ENCODE measurements around the gene HYCC1.
"Not testable (repeated sequence)": the region's sequence is repeated elsewhere in the genome, so short reads cannot be mapped to it uniquely, and the experiment has no call there.

HYCC1 gene

GRCh38 chr7:23013715-23014649 is at the start of gene HYCC1:
TSS of gene HYCC1 (minus strand) at chr7:23014130. CDS start at chr7:22991111, 23,019 bp downstream.
- DNase-seq = peak; percentile 99

GRCh38 chr7:23062452-23062851 is 48.5 kb upstream of the HYCC1 start:
- no peak for DNase-seq

GRCh38 chr7:23061327-23061726 is 47.4 kb upstream of the HYCC1 start:
- DNase-seq = no peak

GRCh38 chr7:23058408-23059096 is 44.6 kb upstream of the HYCC1 start:
- no peak for DNase-seq

- peak; percentile 51 to 57 for DNase-seq
Observed at GRCh38 chr7:23055582-23056178, 41.8 kb upstream of the HYCC1 start.

GRCh38 chr7:23051124-23051485 is 37.2 kb upstream of the HYCC1 start:
- not testable (repeated sequence) for DNase-seq

GRCh38 chr7:23046336-23046735 is 32.4 kb upstream of the HYCC1 start:
- not testable (repeated sequence) for DNase-seq

- not testable (repeated sequence) for DNase-seq
Observed at GRCh38 chr7:23045086-23045485, 31.2 kb upstream of the HYCC1 start.

GRCh38 chr7:23044581-23044980 is 30.7 kb upstream of the HYCC1 start:
- no peak for DNase-seq

GRCh38 chr7:23043441-23043840 is 29.5 kb upstream of the HYCC1 start:
- no peak for DNase-seq

- not testable (repeated sequence) for DNase-seq
Observed at GRCh38 chr7:23039674-23040073, 25.7 kb upstream of the HYCC1 start.

GRCh38 chr7:23035542-23036371 is 21.8 kb upstream of the HYCC1 start:
- DNase-seq = not testable (repeated sequence)

- no peak for DNase-seq
Observed at GRCh38 chr7:23027261-23027660, 13.3 kb upstream of the HYCC1 start.

- DNase-seq = no peak
Observed at GRCh38 chr7:23026164-23026563, 12.2 kb upstream of the HYCC1 start.

GRCh38 chr7:23024454-23024853 is 10.5 kb upstream of the HYCC1 start:
- no peak for DNase-seq

GRCh38 chr7:23022851-23023250 is 8.9 kb upstream of the HYCC1 start:
- no peak for DNase-seq

GRCh38 chr7:23022258-23022769 is 8.4 kb upstream of the HYCC1 start:
- no peak for DNase-seq

- no peak for DNase-seq
Observed at GRCh38 chr7:23021596-23021995, 7.7 kb upstream of the HYCC1 start.

- no peak for DNase-seq
Observed at GRCh38 chr7:23020742-23021401, 6.9 kb upstream of the HYCC1 start.

- DNase-seq = peak; percentile 29 to 42
Observed at GRCh38 chr7:23018750-23019149, 4.8 kb upstream of the HYCC1 start.

- DNase-seq = no peak
Observed at GRCh38 chr7:23017309-23017708, 3.4 kb upstream of the HYCC1 start.
